Glutamatergic neuron (in vitro differentiated cells): ENCODE results near the gene TNFRSF8. TPM values are rescaled to one million over a fixed set of nuclear protein-coding genes. Genes with fewer than 3 reads are reported as not detected.

Source experiments
- DNase-seq: peaks from one replicate; pipeline ENCODE4 v3.0.0; 2022
- H3K27ac Mint-ChIP-seq: one replicate; pipeline ENCODE4 v1.8.0; 2020; ENCODE audit warnings: mild to moderate bottlenecking, mixed read lengths, inconsistent platforms; ENCODE audit not compliant: unreplicated experiment
- H3K27me3 Mint-ChIP-seq: one replicate; pipeline ENCODE4 v1.8.0; 2020; ENCODE audit warnings: mild to moderate bottlenecking, moderate library complexity, mixed read lengths, inconsistent platforms; ENCODE audit not compliant: unreplicated experiment
- H3K36me3 Mint-ChIP-seq: one replicate; pipeline ENCODE4 v1.8.0; 2020; ENCODE audit warnings: mild to moderate bottlenecking, mixed read lengths, inconsistent platforms; ENCODE audit not compliant: unreplicated experiment
- H3K4me1 Mint-ChIP-seq: one replicate; pipeline ENCODE4 v1.8.0; 2020; ENCODE audit warnings: mild to moderate bottlenecking, low read depth, mixed read lengths, inconsistent platforms; ENCODE audit not compliant: unreplicated experiment
- H3K4me3 Mint-ChIP-seq: one replicate; pipeline ENCODE4 v1.8.0; 2020; ENCODE audit warnings: mild to moderate bottlenecking, mixed read lengths, inconsistent platforms; ENCODE audit not compliant: unreplicated experiment
- H3K9me3 Mint-ChIP-seq: one replicate; pipeline ENCODE4 v1.8.0; 2020; ENCODE audit warnings: mild to moderate bottlenecking, moderate library complexity, mixed read lengths, inconsistent platforms; ENCODE audit not compliant: unreplicated experiment
- CTCF ChIP-seq: fragments of 200-600 bp; sonication (generic); IDR thresholded peaks from one replicate; pipeline ENCODE4 v1.5.0; 2021; ENCODE audit not compliant: partially characterized antibody, unreplicated experiment
- total RNA-seq: library from RNA; stranded (reverse); fragmentation: NEBNext Ultra II Directional; extraction: Animal tissue kit (Norgen Biotek cat#: 25700); gene quantifications from one replicate; pipeline ENCODE4 v1.2.1, GENCODE V29; 2021; ENCODE audit not compliant: unreplicated experiment

TNFRSF8 gene
- total RNA-seq, 1 donor from 2014 or later = not detected

GRCh38 chr1:12113433-12114339 lies 50.6 kb downstream of the TNFRSF8 start:
- Mint-ChIP-seq H3K4me3 (no peak overlapping the region), H3K36me3 (no peaks in the 10 kb centered on the region), H3K27me3 (peaks cover under 1% of the 10 kb centered on the region), H3K27ac (no peak overlapping the region), H3K4me1 (no peaks in the 10 kb centered on the region), H3K9me3 (peaks cover 2% of the 10 kb centered on the region)
- TF ChIP-seq CTCF = no peak
- DNase-seq = no peak

- no peaks in the 10 kb centered on the region for H3K27me3 Mint-ChIP-seq
- H3K27ac Mint-ChIP-seq = no peak overlapping the region
- peaks cover 2% of the 10 kb centered on the region for H3K9me3 Mint-ChIP-seq
- H3K36me3 Mint-ChIP-seq = no peaks in the 10 kb centered on the region
- no peak for TF ChIP-seq CTCF
- no peak for DNase-seq
- no peak overlapping the region for H3K4me3 Mint-ChIP-seq
- H3K4me1 Mint-ChIP-seq = no peaks in the 10 kb centered on the region
Observed at GRCh38 chr1:12114340-12114683, 51.2 kb downstream of the TNFRSF8 start.

DNA sequence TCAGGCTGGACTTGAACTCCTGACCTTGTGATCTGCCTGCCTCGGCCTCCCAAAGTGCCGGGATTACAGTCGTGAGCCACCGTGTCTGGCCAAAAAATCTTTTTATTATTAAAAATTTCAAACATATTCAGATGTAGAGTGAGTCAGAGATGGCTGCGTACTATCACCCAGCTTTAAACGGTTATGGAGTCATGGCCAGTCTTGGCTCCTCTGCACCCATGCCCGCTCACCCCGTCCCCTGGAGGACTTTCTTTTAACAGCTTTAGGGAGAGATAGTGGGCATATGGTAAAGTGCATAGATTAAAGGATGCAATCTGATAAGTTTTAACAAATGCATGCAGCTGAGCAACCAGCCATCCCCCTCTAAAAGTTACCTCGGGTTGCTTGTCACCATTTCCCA lies 51.8 kb downstream of the TNFRSF8 start:
- no peaks in the 10 kb centered on the region for H3K4me1 Mint-ChIP-seq
- no peak for DNase-seq
- peaks cover under 1% of the 10 kb centered on the region for H3K36me3 Mint-ChIP-seq
- no peak overlapping the region for H3K4me3 Mint-ChIP-seq
- no peak overlapping the region for H3K27ac Mint-ChIP-seq
- peaks cover 2% of the 10 kb centered on the region for H3K9me3 Mint-ChIP-seq
- no peaks in the 10 kb centered on the region for H3K27me3 Mint-ChIP-seq
- TF ChIP-seq CTCF = no peak

DNA sequence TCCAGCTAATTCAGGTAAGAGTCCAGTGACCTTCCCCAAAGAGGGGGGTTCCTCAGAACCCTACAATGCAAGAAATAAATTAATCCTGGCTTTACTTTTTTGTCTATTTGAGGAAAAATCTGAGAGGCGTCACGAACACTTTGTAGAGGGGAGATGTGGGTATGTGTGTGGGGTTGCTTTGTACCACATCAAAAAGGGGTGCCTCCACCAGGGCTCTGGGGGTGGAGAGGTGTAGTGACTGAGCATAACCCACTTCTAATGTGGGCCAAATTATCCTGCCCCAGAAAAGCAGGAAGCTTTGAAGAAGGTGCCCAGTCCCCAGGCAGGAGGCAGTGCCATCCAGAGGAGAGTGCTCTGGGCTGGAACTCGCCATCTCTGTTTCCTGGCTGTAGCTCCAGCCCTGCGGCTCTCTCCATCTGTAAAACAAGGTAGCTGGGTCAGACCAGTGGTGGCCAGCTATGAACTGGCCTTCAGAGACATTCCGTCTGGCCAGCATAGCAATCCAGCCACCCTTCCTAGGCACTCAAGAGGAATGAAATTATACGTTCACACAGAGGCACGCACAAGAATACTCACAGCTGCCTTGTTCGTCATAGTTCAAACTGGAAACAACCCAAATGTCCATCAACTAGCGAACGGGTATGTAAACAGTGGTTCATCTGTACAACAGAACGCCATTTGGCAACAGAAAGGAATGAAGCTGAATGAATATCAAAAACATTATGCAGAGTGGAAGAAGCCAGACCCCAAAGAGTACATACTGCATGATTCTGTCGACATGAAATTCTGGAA lies 58.3 kb downstream of the TNFRSF8 start:
- DNase-seq = no peak
- H3K4me3 Mint-ChIP-seq = no peak overlapping the region
- peaks cover 2% of the 10 kb centered on the region for H3K4me1 Mint-ChIP-seq
- H3K27ac Mint-ChIP-seq = no peak overlapping the region
- TF ChIP-seq CTCF = no peak
- peaks cover 3% of the 10 kb centered on the region for H3K36me3 Mint-ChIP-seq
- H3K9me3 Mint-ChIP-seq = no peaks in the 10 kb centered on the region
- H3K27me3 Mint-ChIP-seq = no peaks in the 10 kb centered on the region

GRCh38 chr1:12123172-12123571 lies 60.1 kb downstream of the TNFRSF8 start:
- Mint-ChIP-seq H3K4me3 (no peak overlapping the region), H3K27ac (no peak overlapping the region), H3K9me3 (no peaks in the 10 kb centered on the region), H3K27me3 (no peaks in the 10 kb centered on the region), H3K4me1 (peaks cover 2% of the 10 kb centered on the region), H3K36me3 (peaks cover 3% of the 10 kb centered on the region)
- DNase-seq = no peak
- TF ChIP-seq CTCF = no peak
